IPS-15b (cell line): ENCODE results near the gene LGALS3BP.

Experiments
- H3K27me3 ChIP-seq: one replicate; pipeline ENCODE4 v1.6.1; 2013; ENCODE audit warnings: low read length; ENCODE audit not compliant: control insufficient read depth, insufficient read depth
- H3K36me3 ChIP-seq: one replicate; pipeline ENCODE4 v1.6.1; 2013; ENCODE audit warnings: low read length; ENCODE audit not compliant: control insufficient read depth, insufficient read depth
- H3K4me1 ChIP-seq: one replicate; pipeline ENCODE4 v1.6.1; 2013; ENCODE audit warnings: mild to moderate bottlenecking, low read length; ENCODE audit not compliant: control insufficient read depth, insufficient read depth
- H3K4me3 ChIP-seq: one replicate; pipeline ENCODE4 v1.5.1; 2013; ENCODE audit warnings: low read depth, low read length
- H3K9ac ChIP-seq: one replicate; pipeline ENCODE4 v1.6.1; 2013; ENCODE audit warnings: low read depth, mild to moderate bottlenecking, low read length
- H3K9me3 ChIP-seq: one replicate; pipeline ENCODE4 v1.6.1; 2013; ENCODE audit warnings: mild to moderate bottlenecking, low read length; ENCODE audit not compliant: control insufficient read depth, insufficient read depth

LGALS3BP gene

DNA sequence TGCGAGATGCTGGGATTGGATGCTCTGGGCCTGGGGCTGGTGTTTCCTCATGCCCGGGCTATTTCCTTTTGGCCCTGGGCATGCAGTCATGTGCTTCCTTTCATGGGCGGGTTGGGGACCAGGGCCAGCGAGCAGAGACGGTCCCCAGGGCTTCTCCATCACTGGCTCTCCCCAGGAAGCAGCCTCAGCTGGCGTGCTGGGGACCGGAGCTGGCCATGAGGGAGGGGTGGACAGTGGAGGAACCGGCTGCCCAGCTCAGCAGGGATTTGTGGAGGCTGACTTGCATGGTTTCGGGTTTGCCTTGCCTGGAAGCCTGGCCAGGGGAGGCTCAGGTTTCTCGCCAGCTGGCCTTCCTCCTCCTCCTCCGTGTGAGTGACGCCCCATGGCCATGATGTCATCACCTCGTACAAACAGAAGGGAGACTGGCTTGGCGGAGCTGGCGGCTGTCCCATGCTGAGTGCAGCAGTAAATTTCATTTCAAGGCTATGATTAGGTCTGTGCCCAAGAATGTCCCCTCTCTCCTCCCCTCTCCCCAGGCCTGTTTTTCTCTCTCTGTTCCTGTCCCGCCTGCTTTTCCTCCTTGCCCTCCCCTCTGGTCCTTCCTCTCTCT lies 45.7 kb downstream of the LGALS3BP start:
- H3K27me3 ChIP-seq, result no peaks in the 10 kb centered on the region
- peaks cover 2% of the 10 kb centered on the region for H3K4me1 ChIP-seq
- no peaks in the 10 kb centered on the region for H3K36me3 ChIP-seq
- H3K9me3 ChIP-seq, result no peaks in the 10 kb centered on the region
- H3K9ac ChIP-seq, result no peak overlapping the region
- no peak overlapping the region for H3K4me3 ChIP-seq

GRCh38 chr17:78933025-78933958 lies 46.4 kb downstream of the LGALS3BP start:
- Histone ChIP-seq H3K4me1 (peaks cover 2% of the 10 kb centered on the region), H3K27me3 (no peaks in the 10 kb centered on the region), H3K36me3 (no peaks in the 10 kb centered on the region), H3K9ac (no peak overlapping the region), H3K9me3 (no peaks in the 10 kb centered on the region), H3K4me3 (no peak overlapping the region)

GRCh38 chr17:78929908-78930775 lies 49.6 kb downstream of the LGALS3BP start:
- Histone ChIP-seq H3K36me3 (no peaks in the 10 kb centered on the region), H3K9me3 (no peaks in the 10 kb centered on the region), H3K9ac (no peak overlapping the region), H3K27me3 (no peaks in the 10 kb centered on the region), H3K4me1 (peaks cover 2% of the 10 kb centered on the region), H3K4me3 (no peak overlapping the region)

DNA sequence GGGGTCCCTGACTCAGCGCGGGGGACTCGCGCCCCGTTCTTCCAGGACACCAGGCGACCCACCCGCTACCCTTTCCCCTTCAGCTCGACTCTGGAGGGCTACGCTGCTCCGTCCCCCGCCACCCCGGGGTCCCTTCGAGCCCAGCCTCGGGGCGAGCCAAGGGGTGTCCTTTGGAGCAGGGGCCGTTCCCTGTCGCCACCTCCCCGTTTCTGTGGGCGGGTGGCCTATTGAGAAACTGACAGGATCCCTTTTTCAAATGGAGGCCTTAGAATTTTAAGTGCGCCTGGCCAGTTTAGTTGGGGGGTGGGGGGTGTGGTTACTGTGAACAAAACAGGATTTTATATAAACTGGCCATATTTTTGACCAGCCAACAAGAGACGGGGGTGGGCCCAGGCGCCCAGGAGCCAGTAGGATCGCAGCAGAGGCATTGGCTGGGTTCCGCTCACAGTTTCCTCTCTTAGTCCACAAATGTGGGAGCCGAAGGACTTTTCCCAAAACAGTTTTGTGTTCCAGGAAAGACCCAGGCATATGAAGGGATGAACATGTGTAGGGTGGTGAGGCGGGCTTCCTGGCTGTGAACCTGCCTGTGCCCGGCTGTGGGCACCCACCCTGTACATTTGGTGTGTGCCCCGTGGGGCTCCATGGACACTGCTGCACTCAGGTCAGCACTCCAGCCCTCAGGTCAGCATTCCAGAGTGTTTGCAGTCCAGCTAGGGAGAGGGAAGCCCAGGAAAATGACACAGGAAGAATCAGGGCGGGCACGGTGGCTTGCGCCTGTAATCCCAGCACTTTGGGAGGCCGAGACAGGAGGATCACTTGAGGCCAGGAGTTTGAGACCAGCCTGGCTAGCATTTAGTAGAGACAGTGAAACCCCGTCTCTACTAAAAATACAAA lies 53.8 kb downstream of the LGALS3BP start:
- Histone ChIP-seq H3K36me3 (no peaks in the 10 kb centered on the region), H3K4me3 (peak overlapping the region; percentile 60), H3K4me1 (peaks cover 8% of the 10 kb centered on the region), H3K9ac (no peak overlapping the region), H3K9me3 (no peaks in the 10 kb centered on the region), H3K27me3 (no peaks in the 10 kb centered on the region)

DNA sequence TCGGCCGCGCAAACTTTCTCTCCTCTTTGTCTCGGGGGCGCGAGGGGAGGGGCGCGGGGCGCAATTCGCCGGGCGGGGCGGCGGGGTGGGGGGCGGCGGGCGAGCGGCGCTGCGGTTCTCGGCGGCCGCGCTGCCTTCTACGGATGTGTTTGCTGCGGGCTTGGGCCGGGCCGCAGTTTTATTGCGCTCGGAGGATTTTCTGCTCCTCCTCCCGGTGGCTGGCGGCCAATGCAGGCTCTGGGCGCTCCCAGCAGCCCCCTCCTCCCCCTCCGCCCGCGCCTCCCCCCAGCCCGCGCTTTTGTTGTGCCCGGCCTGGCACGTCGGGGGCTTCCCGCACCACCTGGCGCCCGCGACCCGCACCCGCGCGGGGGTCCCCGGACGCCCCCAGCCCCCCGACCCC lies 54.5 kb downstream of the LGALS3BP start, which contains the start of gene TIMP2:
Gene TIMP2 (minus strand): TSS at position 154 of the 400 bp plus-strand sequence. CDS start 299 bp downstream, outside the sequence.
- H3K9ac ChIP-seq, result peak within 1 kb of the TSS; percentile 60
- H3K9me3 ChIP-seq, result no peaks in the 10 kb centered on the region
- H3K4me1 ChIP-seq, result peaks cover 8% of the 10 kb centered on the region
- H3K4me3 ChIP-seq, result peak within 1 kb of the TSS; percentile 75
- H3K36me3 ChIP-seq, result no peaks in the 10 kb centered on the region
- H3K27me3 ChIP-seq, result no peaks in the 10 kb centered on the region

DNA sequence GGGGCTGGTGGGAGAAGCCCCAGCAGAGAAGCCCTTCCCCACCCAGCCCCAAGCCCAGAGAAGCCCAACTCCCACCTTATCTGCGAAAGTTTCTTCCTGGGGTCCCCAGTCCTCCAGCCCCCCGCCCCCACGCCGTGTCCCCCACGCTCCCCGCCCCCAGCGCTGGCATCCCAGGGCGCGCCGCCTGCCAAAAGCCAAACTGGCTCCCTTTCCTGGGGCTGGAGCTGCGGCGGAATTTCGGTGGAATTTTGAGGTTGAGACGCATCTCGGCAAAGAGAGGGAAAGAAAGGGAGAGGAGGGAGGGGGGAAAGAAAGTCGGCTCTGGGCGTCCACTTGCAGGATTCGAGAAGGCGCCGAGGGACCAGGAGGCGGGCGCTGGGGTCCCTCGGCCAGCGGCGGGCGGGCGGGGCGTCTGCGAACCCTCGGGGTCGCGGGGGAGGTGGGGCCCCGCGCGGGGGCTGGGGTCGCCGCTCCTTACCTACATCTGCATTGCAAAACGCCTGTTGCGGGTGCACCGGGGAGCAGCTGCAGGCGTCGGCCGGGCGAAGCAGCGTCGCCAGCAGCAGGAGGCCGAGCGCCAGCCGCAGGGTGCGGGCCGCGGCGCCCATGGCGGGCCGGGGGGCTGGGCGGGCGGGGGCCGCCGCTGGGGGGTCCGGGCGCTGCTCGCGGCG lies 55.1 kb downstream of the LGALS3BP start:
- Histone ChIP-seq H3K36me3 (no peaks in the 10 kb centered on the region), H3K4me1 (peaks cover 8% of the 10 kb centered on the region), H3K27me3 (no peaks in the 10 kb centered on the region), H3K9me3 (no peaks in the 10 kb centered on the region), H3K9ac (peak overlapping the region; percentile 60), H3K4me3 (peak overlapping the region; percentile 75)

GRCh38 chr17:78923660-78924453 lies 55.9 kb downstream of the LGALS3BP start:
- H3K4me1 ChIP-seq, result peaks cover 8% of the 10 kb centered on the region
- H3K9me3 ChIP-seq, result no peaks in the 10 kb centered on the region
- no peaks in the 10 kb centered on the region for H3K36me3 ChIP-seq
- peak overlapping the region; percentile 60 for H3K9ac ChIP-seq
- peak overlapping the region; percentile 75 for H3K4me3 ChIP-seq
- H3K27me3 ChIP-seq, result no peaks in the 10 kb centered on the region

- no peaks in the 10 kb centered on the region for H3K27me3 ChIP-seq
- H3K4me3 ChIP-seq, result peak overlapping the region; percentile 75
- no peaks in the 10 kb centered on the region for H3K36me3 ChIP-seq
- no peaks in the 10 kb centered on the region for H3K9me3 ChIP-seq
- H3K9ac ChIP-seq, result no peak overlapping the region
- H3K4me1 ChIP-seq, result peaks cover 8% of the 10 kb centered on the region
Measured at GRCh38 chr17:78922816-78923498, 56.8 kb downstream of the LGALS3BP start.

DNA sequence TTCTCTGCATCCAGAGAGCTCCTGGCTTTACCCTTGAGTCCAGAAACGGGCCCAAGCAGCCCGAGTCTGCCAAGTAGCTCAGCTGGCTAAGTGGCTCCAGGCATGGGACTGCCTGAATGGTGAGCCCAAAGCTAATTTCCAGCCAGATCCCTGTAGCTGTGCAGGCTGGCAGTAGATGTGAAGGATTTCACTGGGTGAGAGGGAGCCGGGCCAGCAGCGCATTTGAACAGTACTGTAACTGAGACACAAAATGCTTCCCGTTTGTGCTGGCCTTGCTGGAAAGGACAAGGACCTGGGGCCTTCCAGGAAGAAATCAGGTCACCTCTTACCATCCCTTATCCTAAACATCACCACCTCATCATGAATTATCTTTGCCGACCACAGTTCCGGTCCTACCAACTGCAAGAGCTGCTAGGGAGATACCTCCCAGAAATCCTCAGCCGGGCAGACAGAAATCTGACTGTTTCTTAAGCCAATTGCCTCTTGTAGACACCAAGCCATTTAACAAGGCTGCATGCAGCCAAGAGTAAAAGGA lies 58.2 kb downstream of the LGALS3BP start:
- H3K27me3 ChIP-seq, result no peaks in the 10 kb centered on the region
- H3K9me3 ChIP-seq, result no peaks in the 10 kb centered on the region
- H3K4me1 ChIP-seq, result peaks cover 8% of the 10 kb centered on the region
- H3K36me3 ChIP-seq, result no peaks in the 10 kb centered on the region
- H3K9ac ChIP-seq, result no peak overlapping the region
- H3K4me3 ChIP-seq, result no peak overlapping the region
